Measurements from ENCODE around the gene IFIT2. TPM values are rescaled to one million over a fixed set of nuclear protein-coding genes. Genes with fewer than 3 reads are reported as not detected.
A peak's percentile ranks its signal among the peaks of the same experiment; 100 is the strongest.
"Not testable (repeated sequence)": the region's sequence is repeated elsewhere in the genome, so short reads cannot be mapped to it uniquely, and the experiment has no call there.

The IFIT2 gene
- polyA plus RNA-seq, 1 donor: 8.0 TPM

GRCh38 chr10:89280508-89280907, 21.3 kb upstream of the IFIT2 start:
- DNase-seq: no peak

GRCh38 chr10:89281606-89282395, 20.0 kb upstream of the IFIT2 start:
- no peak for DNase-seq

GRCh38 chr10:89283025-89283935, 18.6 kb upstream of the IFIT2 start:
- DNase-seq: no peak

GRCh38 chr10:89283936-89284475, 17.8 kb upstream of the IFIT2 start:
- DNase-seq: peak; percentile 79

- not testable (repeated sequence) for DNase-seq
These were observed 17.1 kb upstream of the IFIT2 start for GRCh38 chr10:89284711-89285110.

- DNase-seq: not testable (repeated sequence)
These were observed 16.5 kb upstream of the IFIT2 start for GRCh38 chr10:89285303-89285702.

GRCh38 chr10:89294721-89295239, 7.1 kb upstream of the IFIT2 start:
- no peak for DNase-seq

GRCh38 chr10:89295597-89295996, 6.2 kb upstream of the IFIT2 start:
- DNase-seq: no peak

GRCh38 chr10:89296220-89296648, 5.6 kb upstream of the IFIT2 start:
- no peak for DNase-seq

GRCh38 chr10:89297356-89297755, 4.5 kb upstream of the IFIT2 start:
- no peak for DNase-seq

GRCh38 chr10:89297791-89298190, 4.1 kb upstream of the IFIT2 start:
- DNase-seq: no peak

GRCh38 chr10:89299031-89299430, 2.8 kb upstream of the IFIT2 start:
- no peak for DNase-seq

- no peak for DNase-seq
These were observed 614 bp upstream of the IFIT2 start for GRCh38 chr10:89301232-89301631.

- no peak for DNase-seq
These were observed 779 bp downstream of the IFIT2 start for GRCh38 chr10:89302625-89303024.

GRCh38 chr10:89303161-89303560, 1.3 kb downstream of the IFIT2 start:
- no peak for DNase-seq

- DNase-seq: no peak
These were observed 2.2 kb downstream of the IFIT2 start for GRCh38 chr10:89304026-89304425.

- no peak for DNase-seq
These were observed 2.6 kb downstream of the IFIT2 start for GRCh38 chr10:89304446-89304845.

GRCh38 chr10:89304925-89305324, 3.1 kb downstream of the IFIT2 start:
- DNase-seq: no peak

- DNase-seq: no peak
These were observed 4.1 kb downstream of the IFIT2 start for GRCh38 chr10:89305766-89306433.

- DNase-seq: no peak
These were observed 4.8 kb downstream of the IFIT2 start for GRCh38 chr10:89306434-89307268.

- no peak for DNase-seq
These were observed 5.4 kb downstream of the IFIT2 start for GRCh38 chr10:89307269-89307577.

GRCh38 chr10:89308266-89308665, 6.4 kb downstream of the IFIT2 start:
- no peak for DNase-seq

Measured in hindlimb muscle (tissue), 1 donor.